Sigmoid colon (tissue), 7 donors: ENCODE data around the gene GRHL1. TPM values are rescaled to one million over a fixed set of nuclear protein-coding genes. Genes with fewer than 3 reads are reported as not detected.

Source experiments
- DNase-seq: peaks from one replicate; pipeline ENCODE4 v3.0.0-alpha.2; 2019
- H3K27ac ChIP-seq, 4 donors: fragments of 200-600 bp; sonication (generic); one replicate each; pipeline ENCODE4 v1.5.1; 2016 to 2019; ENCODE audit warnings: mild to moderate bottlenecking in 1 of 4
- H3K27me3 ChIP-seq, 3 donors: fragments of 200-600 bp; sonication (generic); one replicate each; pipeline ENCODE4 v1.5.1; 2019; ENCODE audit warnings: mild to moderate bottlenecking in 1 of 3
- H3K36me3 ChIP-seq, 4 donors: fragments of 200-600 bp; sonication (generic); one replicate each; pipeline ENCODE4 v1.5.1; 2016 to 2019
- H3K4me1 ChIP-seq, 4 donors: fragments of 200-600 bp; sonication (generic); one replicate each; pipeline ENCODE4 v1.5.1; 2017 to 2019
- H3K4me3 ChIP-seq, 4 donors: fragments of 200-600 bp; sonication (generic); one replicate each; pipeline ENCODE4 v1.5.1; 2017 to 2019; ENCODE audit warnings: mild to moderate bottlenecking in 2 of 4, moderate library complexity in 1 of 4
- H3K9me3 ChIP-seq, 4 donors: fragments of 200-600 bp in 3 of 4; sonication (generic) in 3 of 4; one replicate each; pipeline versions ENCODE4 v1.5.1 to v1.6.1; 2013 to 2019
- EP300 ChIP-seq, 4 donors: sonication (generic); formaldehyde crosslinking; IDR thresholded peaks; one replicate each; pipeline ENCODE4 v1.6.1; 2017; ENCODE audit warnings: antibody characterized with exemption in 4 of 4
- POLR2A ChIP-seq, 2 donors: fragments of 450-650 bp; IDR thresholded peaks; one replicate each; pipeline ENCODE4 v1.6.1; 2016; ENCODE audit warnings: antibody characterized with exemption in 2 of 2, mild to moderate bottlenecking in 2 of 2, moderate library complexity in 2 of 2
- POLR2AphosphoS5 ChIP-seq, 4 donors: sonication (generic); formaldehyde crosslinking; IDR thresholded peaks; one replicate each; pipeline ENCODE4 v1.6.1; 2017; ENCODE audit warnings: antibody characterized with exemption in 4 of 4
- WGBS, 2 donors: extraction: QIAGEN DNeasy Blood & Tissue Kit; methylation state at CpG; one replicate each; pipeline ENCODE4 v1.1.7; 2013; 5-methylcytosine and 5-hydroxymethylcytosine counted together
- intact Hi-C: fragments of 100-400 bp; cut with DNase I; formaldehyde crosslinking; loops from one replicate; pipeline ENCODE4 v1.15.1; 2023
- polyA plus RNA-seq, 3 donors: library from polyadenylated mRNA; stranded (reverse); fragments of 200-250 nt; gene quantifications; one replicate each; pipeline ENCODE4 v1.2.3, GENCODE V29; 2013
- total RNA-seq, 4 donors: library from RNA; depleted of rRNA; stranded (reverse); fragments of >200 nt; gene quantifications; one replicate each; pipeline ENCODE4 v1.1.0, GENCODE V29; 2016
- TF ChIP-seq, protein P1 (sequence below), 4 experiments: fragments of 450-650 bp in 3 of 4; fragments of 200-600 bp in 1 of 4; IDR thresholded peaks; one replicate each; pipeline ENCODE4 v1.5.1; 2016 to 2019; ENCODE audit warnings: antibody characterized with exemption in 4 of 4, mild to moderate bottlenecking in 3 of 4, moderate library complexity in 2 of 4
- donor health status: healthy with polysubstance abuse.
- donor health status: Bipolar disorder and iron deficiency.
- donor health status: healthy.

GRHL1 gene
- total and polyA plus RNA-seq, 7 donors, result under 0.01 to 4.2 (median 1.4) TPM

GRCh38 chr2:9946818-9947217 is 4.7 kb upstream of the GRHL1 start:
- no peak overlapping the region for H3K4me3 ChIP-seq
- H3K9me3 ChIP-seq, result no peaks in the 10 kb centered on the region
- TF ChIP-seq, protein P1, sequence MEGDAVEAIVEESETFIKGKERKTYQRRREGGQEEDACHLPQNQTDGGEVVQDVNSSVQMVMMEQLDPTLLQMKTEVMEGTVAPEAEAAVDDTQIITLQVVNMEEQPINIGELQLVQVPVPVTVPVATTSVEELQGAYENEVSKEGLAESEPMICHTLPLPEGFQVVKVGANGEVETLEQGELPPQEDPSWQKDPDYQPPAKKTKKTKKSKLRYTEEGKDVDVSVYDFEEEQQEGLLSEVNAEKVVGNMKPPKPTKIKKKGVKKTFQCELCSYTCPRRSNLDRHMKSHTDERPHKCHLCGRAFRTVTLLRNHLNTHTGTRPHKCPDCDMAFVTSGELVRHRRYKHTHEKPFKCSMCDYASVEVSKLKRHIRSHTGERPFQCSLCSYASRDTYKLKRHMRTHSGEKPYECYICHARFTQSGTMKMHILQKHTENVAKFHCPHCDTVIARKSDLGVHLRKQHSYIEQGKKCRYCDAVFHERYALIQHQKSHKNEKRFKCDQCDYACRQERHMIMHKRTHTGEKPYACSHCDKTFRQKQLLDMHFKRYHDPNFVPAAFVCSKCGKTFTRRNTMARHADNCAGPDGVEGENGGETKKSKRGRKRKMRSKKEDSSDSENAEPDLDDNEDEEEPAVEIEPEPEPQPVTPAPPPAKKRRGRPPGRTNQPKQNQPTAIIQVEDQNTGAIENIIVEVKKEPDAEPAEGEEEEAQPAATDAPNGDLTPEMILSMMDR (IDR thresholded peaks at IDR 0.05), result no peak
- no peak for TF ChIP-seq POLR2A (IDR thresholded peaks at IDR 0.05)
- TF ChIP-seq EP300 (IDR thresholded peaks at IDR 0.05), result no peak
- TF ChIP-seq POLR2AphosphoS5 (IDR thresholded peaks at IDR 0.05), result no peak
- intact Hi-C loops, result no loop called here
- H3K27ac ChIP-seq, result no peak overlapping the region
- no peaks in the 10 kb centered on the region for H3K36me3 ChIP-seq
- H3K4me1 ChIP-seq, result peaks cover 0 to 8% (median 6%) of the 10 kb centered on the region in 4 donors
- DNase-seq, result no peak
- H3K27me3 ChIP-seq, result peaks cover 0 to 16% (median 6%) of the 10 kb centered on the region in 3 donors
- WGBS, 2 donors, result 69 to 88% methylated on average over 5 of the region's 5 CpGs

- Histone ChIP-seq H3K4me1 (peaks cover 0 to 18% (median 10%) of the 10 kb centered on the region in 4 donors), H3K4me3 (no peak overlapping the region), H3K36me3 (no peaks in the 10 kb centered on the region), H3K27me3 (peaks cover 3 to 13% (median 6%) of the 10 kb centered on the region in 3 donors), H3K27ac (no peak overlapping the region), H3K9me3 (no peaks in the 10 kb centered on the region)
- DNase-seq, result no peak
- no peak for TF ChIP-seq EP300 (IDR thresholded peaks at IDR 0.05)
- TF ChIP-seq, protein P1 (IDR thresholded peaks at IDR 0.05), result no peak
- no peak for TF ChIP-seq POLR2AphosphoS5 (IDR thresholded peaks at IDR 0.05)
- no peak for TF ChIP-seq POLR2A (IDR thresholded peaks at IDR 0.05)
- 79 to 94% methylated on average over 6 of the region's 6 CpGs for WGBS, 2 donors
- intact Hi-C loops, result no loop called here
Observed at GRCh38 chr2:9948721-9949120, 2.8 kb upstream of the GRHL1 start.

DNA sequence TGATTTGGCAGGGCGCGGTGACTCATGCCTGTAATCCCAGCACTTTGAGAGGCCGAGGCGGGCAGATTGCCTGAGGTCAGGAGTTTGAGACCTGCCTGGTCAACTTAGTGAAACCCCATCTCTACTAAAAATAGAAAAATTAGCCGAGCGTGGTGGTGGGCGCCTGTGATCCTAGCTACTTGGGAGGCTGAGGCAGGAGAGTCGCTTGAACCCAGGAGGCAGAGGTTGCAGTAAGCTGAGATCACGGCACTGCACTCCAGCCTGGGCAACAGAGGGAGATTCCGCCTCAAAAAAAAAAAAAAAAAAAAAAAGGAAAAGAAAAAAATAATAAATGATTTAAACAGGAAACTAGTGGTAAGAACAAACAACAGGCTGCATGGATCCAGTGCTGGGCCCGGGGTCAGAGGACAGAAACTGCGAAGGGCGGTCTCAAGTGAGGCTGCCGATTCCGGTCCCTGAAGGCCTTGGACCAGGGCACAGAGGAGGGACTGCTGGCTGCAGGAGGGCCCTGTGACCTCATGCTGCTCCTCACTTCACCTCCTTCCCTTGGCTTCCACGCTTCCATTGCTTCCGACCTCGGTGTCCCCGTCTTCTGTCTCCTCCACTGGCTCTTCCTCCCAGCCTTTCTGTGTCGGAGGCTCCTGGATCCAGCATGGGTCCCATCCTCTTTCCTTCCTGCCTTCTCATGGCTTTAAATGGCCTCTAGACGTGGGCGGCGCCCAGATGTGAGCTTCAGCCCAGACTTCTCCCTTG is 2.1 kb upstream of the GRHL1 start:
- H3K4me3 ChIP-seq, result no peak overlapping the region
- no peak for TF ChIP-seq EP300 (IDR thresholded peaks at IDR 0.05)
- H3K4me1 ChIP-seq, result peaks cover 0 to 18% (median 10%) of the 10 kb centered on the region in 4 donors
- H3K27me3 ChIP-seq, result peaks cover under 1 to 13% (median 3%) of the 10 kb centered on the region in 3 donors
- no peak for DNase-seq
- H3K36me3 ChIP-seq, result no peaks in the 10 kb centered on the region
- H3K9me3 ChIP-seq, result no peaks in the 10 kb centered on the region
- intact Hi-C loops, result no loop called here
- WGBS, 2 donors, result 93 to 94% methylated on average over 23 of the region's 23 CpGs
- H3K27ac ChIP-seq, result no peak overlapping the region

DNA sequence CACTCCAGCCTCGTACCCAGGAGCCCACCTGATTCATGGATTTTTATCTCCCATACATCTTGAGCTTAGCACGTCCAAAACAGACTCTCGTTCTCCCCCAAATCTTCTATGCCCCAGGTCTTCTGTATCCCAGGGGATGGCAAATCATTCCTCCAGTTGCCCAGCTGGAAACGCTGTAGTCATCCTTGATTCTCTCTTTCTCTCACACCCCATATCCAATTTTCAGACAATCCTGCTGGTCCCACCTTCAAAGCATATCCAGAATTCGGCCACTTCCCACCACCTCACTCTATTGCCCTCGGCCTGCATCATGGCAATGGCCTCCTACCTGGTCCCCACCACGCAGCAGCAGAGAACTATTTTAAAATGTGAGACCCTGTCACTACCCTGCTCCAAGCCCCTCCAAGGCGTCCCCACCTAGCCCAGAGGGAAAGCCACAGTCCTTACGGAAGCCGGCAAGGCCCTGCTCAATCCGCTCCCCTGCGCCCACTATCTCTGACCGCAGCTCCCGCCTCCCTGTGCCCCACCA is 1.4 kb upstream of the GRHL1 start:
- Histone ChIP-seq H3K27me3 (peaks cover 0 to 13% (median 3%) of the 10 kb centered on the region in 3 donors), H3K4me1 (peaks cover 0 to 18% (median 10%) of the 10 kb centered on the region in 4 donors), H3K9me3 (no peaks in the 10 kb centered on the region), H3K4me3 (no peak overlapping the region), H3K27ac (no peak overlapping the region), H3K36me3 (no peaks in the 10 kb centered on the region)
- TF ChIP-seq EP300 (IDR thresholded peaks at IDR 0.05) (no peak), POLR2AphosphoS5 (IDR thresholded peaks at IDR 0.05) (no peak), POLR2A (IDR thresholded peaks at IDR 0.05) (no peak)
- TF ChIP-seq, protein P1 (IDR thresholded peaks at IDR 0.05), result no peak
- no peak for DNase-seq
- WGBS, 2 donors, result 89 to 94% methylated on average over 14 of the region's 14 CpGs
- intact Hi-C loops, result loop anchor here (2.0 kb wide), 1 partner anchor 107 kb away; the partner anchor contains the start of gene TAF1B

DNA sequence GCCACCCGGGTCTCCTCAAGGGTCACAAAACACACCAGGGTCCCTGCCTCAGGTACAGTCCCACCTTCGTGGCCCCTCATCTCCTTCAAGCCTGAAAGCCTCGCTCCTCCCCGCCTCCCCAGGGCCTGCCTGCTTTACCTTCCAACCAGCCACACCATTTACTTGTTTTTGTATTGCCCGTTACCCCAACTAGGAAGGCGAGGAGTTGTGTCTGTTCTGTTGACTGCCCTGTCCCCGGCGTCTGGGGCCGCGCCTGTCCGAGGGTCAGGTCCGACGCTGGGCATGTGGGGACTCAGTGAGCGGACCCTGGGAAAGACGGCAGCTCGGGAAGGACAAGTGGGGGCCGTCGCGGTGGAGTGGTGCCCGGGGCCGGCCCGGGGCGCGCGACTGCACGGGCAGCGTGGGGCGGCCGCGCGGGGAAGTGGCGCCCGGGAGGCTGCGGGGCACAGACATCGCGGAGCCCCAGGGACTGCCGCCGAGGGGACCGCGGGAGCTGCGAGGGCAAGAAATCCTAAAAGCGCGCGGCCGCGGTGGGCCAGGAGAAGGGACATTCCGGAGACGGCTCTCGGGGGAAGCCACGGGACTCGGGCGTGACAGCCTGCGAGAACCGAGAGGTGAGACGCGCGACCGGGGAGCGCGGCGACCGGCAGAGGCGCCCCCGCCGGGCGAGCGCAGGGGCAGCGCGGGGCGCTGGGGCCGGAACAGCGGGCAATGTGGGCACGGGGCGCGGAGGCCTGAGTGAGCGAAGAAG is 797 bp upstream of the GRHL1 start:
- Histone ChIP-seq H3K27ac (peak overlapping the region in 3 of 4 donors; percentile 70 to 81 (median 76)), H3K4me3 (peak overlapping the region; percentile 27 to 87 (median 78)), H3K9me3 (no peaks in the 10 kb centered on the region), H3K36me3 (no peaks in the 10 kb centered on the region), H3K4me1 (peaks cover 0 to 18% (median 10%) of the 10 kb centered on the region in 4 donors), H3K27me3 (peaks cover 0 to 6% (median 3%) of the 10 kb centered on the region in 3 donors)
- peak; percentile 75 for DNase-seq
- 4 to 8% methylated on average over 76 of the region's 76 CpGs for WGBS, 2 donors
- intact Hi-C loops, result loop anchor here (2.0 kb wide), 1 partner anchor 108 kb away; the partner anchor contains the start of gene TAF1B
- no peak for TF ChIP-seq POLR2AphosphoS5 (IDR thresholded peaks at IDR 0.05)
- TF ChIP-seq EP300 (IDR thresholded peaks at IDR 0.05), result no peak
- TF ChIP-seq POLR2A (IDR thresholded peaks at IDR 0.05), result no peak
- TF ChIP-seq, protein P1 (IDR thresholded peaks at IDR 0.05), result no peak
